ENCODE results near the gene MYOM1.
A peak's percentile ranks its signal among the peaks of the same experiment; 100 is the strongest.
"Not testable (repeated sequence)": the region's sequence is repeated elsewhere in the genome, so short reads cannot be mapped to it uniquely, and the experiment has no call there.

MYOM1 gene

DNA sequence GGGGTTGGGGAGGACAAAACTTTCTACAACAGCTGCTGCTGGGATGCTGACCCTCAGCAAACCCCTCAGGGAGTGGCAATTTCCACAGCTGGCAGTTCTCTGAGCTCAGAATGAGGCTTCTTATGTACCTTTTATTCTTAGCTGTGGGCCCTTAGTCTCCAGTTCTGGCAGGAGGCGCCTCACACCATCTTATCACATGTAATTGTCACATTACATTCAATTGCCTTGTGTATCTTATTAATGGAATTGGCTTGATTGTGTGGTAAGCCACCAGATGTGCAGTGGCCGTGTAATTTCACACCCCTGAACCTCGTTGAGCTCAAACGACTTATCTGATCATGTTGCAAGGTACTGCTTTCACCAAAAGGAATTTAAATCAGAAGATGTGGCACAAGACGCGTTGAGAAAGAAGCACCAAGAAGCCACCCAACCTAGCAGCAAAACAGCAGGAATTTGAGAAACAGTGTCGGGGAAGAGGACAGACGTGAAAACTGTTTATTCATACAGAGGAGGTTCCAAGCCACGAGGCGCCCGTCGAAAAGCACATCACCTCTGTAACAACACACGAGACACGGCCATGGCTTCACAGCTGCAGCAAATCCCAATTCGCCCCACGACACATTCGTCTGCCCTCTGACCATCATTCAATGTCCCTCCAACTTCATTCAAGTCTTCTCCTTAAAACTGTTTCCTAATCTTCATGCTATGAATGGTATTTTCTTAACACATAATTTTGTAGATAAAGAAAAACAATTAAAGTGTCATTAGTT lies 153.2 kb downstream of the MYOM1 start:
- no peaks in the 10 kb centered on the region for H3K4me1 ChIP-seq (ENCODE audit: control insufficient read depth, insufficient read depth, low read length)
- no peak overlapping the region for H3K27ac ChIP-seq (ENCODE audit: low read depth, low read length)
- no peak overlapping the region for H3K4me3 ChIP-seq (ENCODE audit: low read length)
- H3K36me3 ChIP-seq (ENCODE audit: control insufficient read depth, insufficient read depth, low read length), result no peaks in the 10 kb centered on the region
- no peak overlapping the region for H3K9ac ChIP-seq (ENCODE audit: low read length)
- H3K27me3 ChIP-seq (ENCODE audit: control insufficient read depth, insufficient read depth, low read length), result no peaks in the 10 kb centered on the region

DNA sequence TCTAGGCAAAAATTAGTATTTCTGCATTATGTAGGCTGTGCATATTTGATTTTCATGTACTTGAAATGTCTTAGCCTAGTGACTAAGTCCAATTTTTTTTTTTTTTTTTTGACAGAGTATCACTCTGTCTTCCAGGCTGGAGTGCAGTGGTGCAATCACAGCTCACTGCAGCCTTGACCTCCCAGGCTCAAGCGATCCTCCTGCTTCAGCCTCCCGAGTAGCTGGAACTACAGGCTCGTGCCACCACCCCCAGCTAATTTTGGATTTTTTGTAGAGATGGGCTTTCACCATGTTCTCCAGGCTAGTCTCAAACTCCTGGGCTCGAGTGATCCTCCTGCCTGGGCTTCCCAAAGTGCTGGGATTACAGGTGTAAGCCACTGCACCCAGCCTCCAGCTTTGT lies 156.0 kb downstream of the MYOM1 start:
- H3K27ac ChIP-seq (ENCODE audit: low read depth, low read length); H3K9ac ChIP-seq (ENCODE audit: low read length); H3K4me3 ChIP-seq (ENCODE audit: low read length); H3K27me3 ChIP-seq (ENCODE audit: control insufficient read depth, insufficient read depth, low read length); H3K4me1 ChIP-seq (ENCODE audit: control insufficient read depth, insufficient read depth, low read length); H3K36me3 ChIP-seq (ENCODE audit: control insufficient read depth, insufficient read depth, low read length): not testable (repeated sequence)

DNA sequence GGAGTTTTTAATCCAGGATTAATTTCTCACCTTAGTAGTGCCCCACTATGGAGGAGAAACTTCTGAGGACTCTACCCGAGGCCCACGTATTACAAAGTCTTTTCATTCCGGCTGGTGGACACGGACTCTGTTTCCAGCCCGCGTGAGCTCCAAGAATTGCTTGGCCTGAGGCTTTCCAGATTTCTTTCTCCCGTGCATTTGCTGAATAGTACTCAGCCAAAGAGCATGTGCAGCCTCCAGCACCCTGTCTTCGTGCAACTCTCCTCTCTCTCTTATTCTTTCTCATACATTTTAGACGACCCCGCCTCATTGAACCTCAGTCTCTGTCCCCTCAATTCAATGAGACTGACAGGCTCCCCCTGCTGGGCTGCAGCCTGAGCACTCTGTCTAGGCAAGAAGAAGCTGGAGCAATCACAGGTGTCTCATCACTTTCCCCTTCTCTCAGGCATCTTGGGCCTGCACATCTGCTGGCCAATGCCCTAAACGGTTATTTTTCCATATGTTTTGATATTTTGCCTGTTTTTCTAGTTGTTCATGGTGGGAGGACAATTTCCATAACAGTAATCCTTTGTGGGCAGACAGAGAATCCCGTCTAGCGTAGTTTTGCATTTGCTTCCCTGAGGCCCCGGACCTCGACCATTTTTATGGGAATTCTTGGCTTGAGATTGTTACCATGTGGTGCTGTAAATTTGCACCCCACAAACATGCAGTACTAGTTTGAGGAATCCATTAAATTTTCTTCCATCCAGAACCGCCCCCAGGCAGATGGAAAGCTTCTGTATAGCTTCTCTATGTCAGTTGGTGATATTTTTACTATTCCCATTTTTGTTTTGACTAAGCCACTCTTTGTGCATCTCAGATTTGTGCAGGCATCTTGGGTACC lies 156.7 kb downstream of the MYOM1 start:
- H3K4me1 ChIP-seq (ENCODE audit: control insufficient read depth, insufficient read depth, low read length), result no peaks in the 10 kb centered on the region
- H3K9ac ChIP-seq (ENCODE audit: low read length), result no peak overlapping the region
- H3K27me3 ChIP-seq (ENCODE audit: control insufficient read depth, insufficient read depth, low read length), result no peaks in the 10 kb centered on the region
- no peak overlapping the region for H3K27ac ChIP-seq (ENCODE audit: low read depth, low read length)
- H3K4me3 ChIP-seq (ENCODE audit: low read length), result peak overlapping the region; percentile 34
- no peaks in the 10 kb centered on the region for H3K36me3 ChIP-seq (ENCODE audit: control insufficient read depth, insufficient read depth, low read length)

DNA sequence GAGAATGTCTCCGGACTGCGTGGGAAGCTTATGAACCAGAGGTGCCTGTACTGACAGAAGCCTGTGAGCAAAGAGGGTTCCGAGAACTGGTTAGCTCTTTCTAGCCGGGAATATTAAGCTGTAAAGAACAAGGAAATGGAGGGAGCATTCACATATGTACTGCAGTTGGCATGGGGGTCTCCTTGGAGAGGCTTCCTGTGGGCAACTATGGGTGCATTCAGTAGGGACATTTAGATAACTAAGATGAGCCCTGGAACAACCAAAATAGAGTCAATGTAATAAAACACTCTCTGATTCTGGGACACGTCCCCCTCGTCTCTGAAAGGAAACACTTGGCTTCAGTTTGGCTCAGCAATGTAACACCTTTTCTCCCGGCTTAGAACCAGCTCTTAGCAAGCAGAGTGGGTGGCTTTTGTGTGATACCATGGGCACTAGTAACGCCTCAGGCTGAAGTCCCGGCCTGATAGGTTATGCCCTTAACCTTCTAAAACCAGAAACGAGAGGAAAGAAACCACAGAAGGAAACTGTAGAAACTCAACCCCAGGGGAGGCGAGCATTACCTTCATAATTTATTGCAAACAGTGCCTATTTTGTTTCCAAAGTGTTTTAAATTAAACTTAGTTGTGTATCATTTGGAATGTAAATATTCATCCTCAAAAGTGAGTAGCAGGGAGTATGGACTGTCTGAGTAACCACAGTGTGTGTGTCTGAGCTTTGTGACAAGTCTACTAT lies 158.0 kb downstream of the MYOM1 start:
- Histone ChIP-seq H3K27ac (ENCODE audit: low read depth, low read length) (no peak overlapping the region), H3K9ac (ENCODE audit: low read length) (no peak overlapping the region), H3K4me1 (ENCODE audit: control insufficient read depth, insufficient read depth, low read length) (no peaks in the 10 kb centered on the region)

GRCh38 chr18:3060667-3061580 lies 158.8 kb downstream of the MYOM1 start:
- Histone ChIP-seq H3K4me3 (ENCODE audit: low read length) (no peak overlapping the region), H3K4me1 (ENCODE audit: control insufficient read depth, insufficient read depth, low read length) (no peaks in the 10 kb centered on the region), H3K9ac (ENCODE audit: low read length) (no peak overlapping the region), H3K27me3 (ENCODE audit: control insufficient read depth, insufficient read depth, low read length) (no peaks in the 10 kb centered on the region), H3K36me3 (ENCODE audit: control insufficient read depth, insufficient read depth, low read length) (no peaks in the 10 kb centered on the region), H3K27ac (ENCODE audit: low read depth, low read length) (no peak overlapping the region)

More for the DNA sequence above, 158.0 kb downstream of the MYOM1 start:
- no peak overlapping the region for H3K4me3 ChIP-seq (ENCODE audit: low read length)
- H3K27me3 ChIP-seq (ENCODE audit: control insufficient read depth, insufficient read depth, low read length), result no peaks in the 10 kb centered on the region
- no peaks in the 10 kb centered on the region for H3K36me3 ChIP-seq (ENCODE audit: control insufficient read depth, insufficient read depth, low read length)

DNA sequence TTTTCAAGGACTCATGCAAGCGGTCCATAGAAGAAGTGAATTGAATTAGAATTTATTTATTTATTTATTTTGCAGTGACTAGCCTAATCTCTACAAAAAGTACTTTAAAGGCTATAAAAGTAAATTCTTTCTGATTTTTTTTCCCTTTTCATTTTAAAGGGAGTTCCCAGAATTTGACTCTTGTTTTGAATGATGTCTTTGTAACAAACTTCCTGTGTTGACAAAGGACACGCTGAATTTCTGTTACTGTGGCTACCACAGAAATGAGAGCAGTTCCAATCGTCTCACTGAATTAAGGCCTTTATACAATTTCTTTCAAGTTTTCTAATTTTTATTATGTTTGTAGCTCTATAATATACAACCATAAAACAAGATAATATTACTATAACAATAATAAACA lies 160.5 kb downstream of the MYOM1 start:
- Histone ChIP-seq H3K4me3 (ENCODE audit: low read length) (no peak overlapping the region), H3K27me3 (ENCODE audit: control insufficient read depth, insufficient read depth, low read length) (no peaks in the 10 kb centered on the region), H3K36me3 (ENCODE audit: control insufficient read depth, insufficient read depth, low read length) (no peaks in the 10 kb centered on the region), H3K27ac (ENCODE audit: low read depth, low read length) (no peak overlapping the region), H3K4me1 (ENCODE audit: control insufficient read depth, insufficient read depth, low read length) (no peaks in the 10 kb centered on the region), H3K9ac (ENCODE audit: low read length) (no peak overlapping the region)

- Histone ChIP-seq H3K4me1 (ENCODE audit: control insufficient read depth, insufficient read depth, low read length) (no peaks in the 10 kb centered on the region), H3K27ac (ENCODE audit: low read depth, low read length) (no peak overlapping the region), H3K36me3 (ENCODE audit: control insufficient read depth, insufficient read depth, low read length) (no peaks in the 10 kb centered on the region), H3K9ac (ENCODE audit: low read length) (no peak overlapping the region), H3K4me3 (ENCODE audit: low read length) (no peak overlapping the region), H3K27me3 (ENCODE audit: control insufficient read depth, insufficient read depth, low read length) (no peaks in the 10 kb centered on the region)
Observed at GRCh38 chr18:3058328-3059191, 161.2 kb downstream of the MYOM1 start.

DNA sequence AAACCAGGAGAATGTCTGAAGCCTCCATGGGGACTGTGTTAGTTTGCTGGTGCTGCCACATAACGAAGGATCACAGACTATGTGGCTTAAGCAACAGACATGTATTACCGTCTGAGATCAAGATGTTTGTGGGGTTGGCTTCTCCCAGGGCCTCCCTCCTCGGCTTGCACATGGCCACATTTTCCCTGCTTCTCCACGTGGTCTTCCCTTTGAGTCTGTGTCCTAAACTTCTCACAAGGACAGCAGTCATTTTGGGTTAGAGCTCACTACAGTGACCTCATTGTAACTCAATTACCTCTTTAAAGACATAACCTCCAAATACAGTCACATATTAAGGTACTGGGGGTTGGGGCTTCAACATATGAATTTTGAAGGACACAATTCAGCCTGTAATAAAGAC lies 162.2 kb downstream of the MYOM1 start:
- Histone ChIP-seq H3K4me3 (ENCODE audit: low read length) (no peak overlapping the region), H3K27me3 (ENCODE audit: control insufficient read depth, insufficient read depth, low read length) (no peaks in the 10 kb centered on the region), H3K27ac (ENCODE audit: low read depth, low read length) (no peak overlapping the region), H3K9ac (ENCODE audit: low read length) (no peak overlapping the region), H3K36me3 (ENCODE audit: control insufficient read depth, insufficient read depth, low read length) (no peaks in the 10 kb centered on the region), H3K4me1 (ENCODE audit: control insufficient read depth, insufficient read depth, low read length) (no peaks in the 10 kb centered on the region)

GRCh38 chr18:3056311-3056710 lies 163.5 kb downstream of the MYOM1 start:
- H3K27me3 ChIP-seq (ENCODE audit: control insufficient read depth, insufficient read depth, low read length), result no peaks in the 10 kb centered on the region
- no peak overlapping the region for H3K27ac ChIP-seq (ENCODE audit: low read depth, low read length)
- H3K9ac ChIP-seq (ENCODE audit: low read length), result no peak overlapping the region
- no peaks in the 10 kb centered on the region for H3K36me3 ChIP-seq (ENCODE audit: control insufficient read depth, insufficient read depth, low read length)
- no peaks in the 10 kb centered on the region for H3K4me1 ChIP-seq (ENCODE audit: control insufficient read depth, insufficient read depth, low read length)
- H3K4me3 ChIP-seq (ENCODE audit: low read length), result no peak overlapping the region

DNA sequence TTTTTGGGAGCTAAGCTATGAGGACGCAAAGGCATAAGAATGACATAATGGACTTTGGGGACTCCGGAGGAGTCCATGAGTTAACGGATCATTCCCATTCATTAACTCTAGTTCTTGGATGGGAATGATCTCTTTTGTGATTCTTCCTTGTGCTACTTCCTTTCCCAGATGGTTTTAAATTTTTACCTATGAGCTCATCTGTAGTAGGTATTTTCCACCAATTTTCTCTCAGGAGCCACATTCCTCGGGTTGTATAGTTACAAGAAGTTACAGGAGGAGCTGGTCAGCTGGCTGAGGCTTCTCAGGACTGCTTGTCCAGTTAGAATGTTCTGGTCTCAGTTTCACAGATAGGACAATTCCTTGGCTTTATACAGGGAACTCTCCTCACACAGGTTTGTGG lies 164.0 kb downstream of the MYOM1 start:
- H3K27me3 ChIP-seq (ENCODE audit: control insufficient read depth, insufficient read depth, low read length), result no peaks in the 10 kb centered on the region
- no peaks in the 10 kb centered on the region for H3K4me1 ChIP-seq (ENCODE audit: control insufficient read depth, insufficient read depth, low read length)
- no peak overlapping the region for H3K4me3 ChIP-seq (ENCODE audit: low read length)
- H3K9ac ChIP-seq (ENCODE audit: low read length), result no peak overlapping the region
- no peak overlapping the region for H3K27ac ChIP-seq (ENCODE audit: low read depth, low read length)
- H3K36me3 ChIP-seq (ENCODE audit: control insufficient read depth, insufficient read depth, low read length), result no peaks in the 10 kb centered on the region

- no peak overlapping the region for H3K4me3 ChIP-seq (ENCODE audit: low read length)
- no peaks in the 10 kb centered on the region for H3K4me1 ChIP-seq (ENCODE audit: control insufficient read depth, insufficient read depth, low read length)
- no peak overlapping the region for H3K27ac ChIP-seq (ENCODE audit: low read depth, low read length)
- no peaks in the 10 kb centered on the region for H3K27me3 ChIP-seq (ENCODE audit: control insufficient read depth, insufficient read depth, low read length)
- no peak overlapping the region for H3K9ac ChIP-seq (ENCODE audit: low read length)
- no peaks in the 10 kb centered on the region for H3K36me3 ChIP-seq (ENCODE audit: control insufficient read depth, insufficient read depth, low read length)
Observed at GRCh38 chr18:3055186-3055728, 164.5 kb downstream of the MYOM1 start.
